Measurements from ENCODE around the gene KIAA1614.

Gene KIAA1614, protein sequence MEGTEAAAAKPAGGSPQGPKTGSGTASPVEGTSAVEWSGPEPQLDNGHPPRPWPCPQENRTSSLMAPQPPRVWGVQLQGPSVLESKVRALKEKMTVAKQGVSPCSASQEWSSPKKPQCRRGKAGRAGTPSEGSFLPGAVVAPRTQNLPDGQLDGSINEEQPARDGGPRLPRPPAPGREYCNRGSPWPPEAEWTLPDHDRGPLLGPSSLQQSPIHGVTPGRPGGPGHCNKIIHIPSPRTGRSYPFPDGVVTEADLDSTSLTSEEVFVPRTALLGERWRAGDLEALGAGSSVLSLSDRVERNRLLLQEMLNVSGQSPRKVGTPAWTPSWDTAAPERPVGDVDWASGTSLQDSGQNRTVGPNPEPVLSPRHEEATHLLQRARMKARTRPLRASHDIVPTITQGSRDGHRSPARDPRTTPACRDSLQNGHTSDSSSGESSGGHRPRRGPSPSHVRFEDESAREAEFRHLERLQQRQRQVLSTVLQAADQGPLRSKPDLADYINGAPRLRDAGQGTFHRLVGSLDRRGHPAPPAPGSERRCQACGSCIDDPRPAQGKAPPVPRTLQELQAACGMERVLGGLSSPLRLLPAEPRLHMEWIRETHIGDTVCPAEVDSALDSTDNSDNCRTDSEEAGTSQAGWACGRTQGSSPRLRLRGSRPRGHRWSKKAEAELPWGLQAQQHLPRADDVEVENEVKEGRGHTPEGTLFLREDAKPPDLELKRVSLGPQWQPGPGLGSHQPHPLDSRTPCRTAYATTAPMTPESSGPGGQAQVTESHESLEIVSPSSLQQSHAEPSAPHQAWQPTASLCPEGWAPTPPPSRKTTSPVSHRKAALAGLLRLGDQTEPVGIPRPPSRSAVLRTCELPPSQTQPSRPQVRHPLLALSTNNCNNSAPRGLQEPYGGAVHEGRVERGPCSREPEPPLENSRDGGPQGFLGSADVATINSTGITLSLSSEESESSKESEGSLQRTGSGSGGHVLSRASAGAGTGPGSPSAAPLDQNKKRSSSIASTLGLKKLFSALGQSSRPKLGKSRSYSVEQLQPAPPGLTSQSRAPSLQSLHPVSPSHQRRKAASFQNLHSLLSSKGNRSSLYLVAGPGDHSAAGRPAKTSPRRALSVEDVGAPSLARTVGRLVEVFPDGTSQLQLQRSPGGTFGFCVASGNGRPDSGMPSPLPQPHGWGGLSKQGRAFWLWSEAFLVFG

DNA sequence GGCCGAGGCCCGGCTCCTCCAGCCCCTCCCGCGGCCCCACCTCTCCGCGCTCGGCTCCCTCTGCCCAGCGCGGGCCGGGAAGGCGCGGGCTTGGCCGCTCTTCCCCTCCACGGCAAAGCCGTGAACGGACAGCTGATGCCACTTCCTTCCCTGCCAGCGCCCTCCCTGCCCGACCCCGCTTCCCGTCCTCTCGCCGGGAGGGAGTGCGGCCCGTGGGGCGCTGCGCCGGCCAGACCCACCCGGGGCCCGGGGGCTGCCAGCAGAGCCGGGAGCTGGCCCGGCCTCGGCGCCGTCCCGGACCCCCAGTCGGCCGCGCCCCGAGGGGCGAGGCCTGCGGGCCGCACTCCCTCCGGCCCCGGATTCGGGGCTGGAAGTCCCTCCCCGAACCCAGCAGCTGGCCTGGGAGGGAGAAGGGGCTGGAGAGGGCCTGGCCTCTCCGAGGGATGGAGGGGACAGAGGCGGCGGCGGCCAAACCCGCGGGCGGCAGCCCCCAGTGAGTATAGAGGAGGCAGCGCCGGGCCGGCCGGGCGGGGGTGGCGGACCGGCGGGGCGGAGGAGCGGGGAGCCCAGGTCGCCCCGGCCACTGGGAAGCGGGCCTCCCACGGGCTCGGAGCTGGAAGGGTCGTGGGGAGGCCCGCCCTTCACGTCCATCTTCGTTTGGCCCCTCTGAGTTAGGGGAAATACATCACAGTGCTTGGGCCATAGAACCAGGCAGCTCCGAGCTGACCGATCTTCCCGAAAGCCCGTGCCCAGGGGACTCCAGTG is at the start of gene KIAA1614:
Gene KIAA1614 (plus strand): TSS at position 97 of the 765 bp plus-strand sequence. CDS start 347 bp downstream, at position 444.
- no peak for DNase-seq

DNA sequence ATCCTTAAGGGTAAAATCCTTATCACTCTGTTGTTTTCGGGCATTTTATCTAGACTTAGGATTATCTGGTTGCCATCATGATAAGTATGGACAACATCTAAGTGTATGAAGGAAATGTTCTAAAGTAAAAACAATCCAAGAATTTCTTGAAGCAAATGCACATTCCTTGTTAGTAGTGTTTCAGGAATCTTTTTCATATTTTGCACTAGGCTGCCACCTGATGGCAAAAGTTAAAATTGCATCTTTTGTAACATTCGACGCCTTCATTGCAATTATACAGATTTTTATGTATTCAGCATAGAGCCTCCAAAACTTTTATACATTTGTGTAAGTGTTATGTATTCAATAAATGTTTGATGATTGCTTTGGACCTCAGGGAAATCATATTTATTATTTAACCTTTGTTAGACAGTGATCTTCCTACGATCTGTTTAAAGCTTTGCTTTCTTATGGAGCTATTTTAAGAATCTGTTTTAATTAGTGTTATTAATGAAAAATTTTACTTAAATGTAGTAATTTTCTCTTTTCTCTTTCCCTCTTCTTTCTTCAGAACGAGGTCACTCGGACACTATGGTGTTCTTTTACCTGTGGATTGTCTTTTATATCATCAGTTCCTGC is 49.4 kb upstream of the KIAA1614 start:
- DNase-seq: peak; percentile 57

DNA sequence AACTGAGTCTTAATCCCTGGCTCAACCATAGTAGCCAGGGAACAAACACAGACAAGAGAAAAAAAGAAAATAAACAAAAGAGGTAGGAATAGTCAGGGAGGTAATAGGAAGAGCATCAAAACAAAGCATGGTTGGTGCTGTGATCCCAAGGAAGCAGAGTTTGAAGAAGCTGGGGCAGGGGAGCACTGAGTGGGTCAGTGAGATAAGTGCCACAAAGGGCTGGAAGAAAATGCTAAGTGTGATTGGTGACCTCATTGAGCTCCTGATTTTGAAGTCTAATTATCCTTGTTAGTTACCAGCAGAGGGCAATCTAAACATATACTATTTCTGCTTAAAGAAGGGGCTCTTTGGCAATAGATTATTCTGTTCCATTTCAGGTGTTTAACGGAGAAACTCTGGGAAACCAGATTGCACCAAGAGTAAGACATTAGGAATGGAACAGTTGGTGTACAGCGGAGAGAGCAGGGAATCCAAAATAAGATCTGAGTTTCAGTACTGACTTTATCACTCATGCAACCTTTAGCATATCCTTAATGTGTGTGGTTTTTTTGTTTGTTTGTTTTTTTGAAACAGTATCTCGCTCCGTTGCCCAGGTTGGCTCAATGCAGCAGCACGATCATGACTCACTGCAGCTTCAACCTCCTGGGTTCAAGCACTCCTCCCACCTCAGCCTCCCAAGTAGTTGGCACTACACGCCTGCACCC is 30.7 kb upstream of the KIAA1614 start:
- DNase-seq: peak; percentile 26

DNA sequence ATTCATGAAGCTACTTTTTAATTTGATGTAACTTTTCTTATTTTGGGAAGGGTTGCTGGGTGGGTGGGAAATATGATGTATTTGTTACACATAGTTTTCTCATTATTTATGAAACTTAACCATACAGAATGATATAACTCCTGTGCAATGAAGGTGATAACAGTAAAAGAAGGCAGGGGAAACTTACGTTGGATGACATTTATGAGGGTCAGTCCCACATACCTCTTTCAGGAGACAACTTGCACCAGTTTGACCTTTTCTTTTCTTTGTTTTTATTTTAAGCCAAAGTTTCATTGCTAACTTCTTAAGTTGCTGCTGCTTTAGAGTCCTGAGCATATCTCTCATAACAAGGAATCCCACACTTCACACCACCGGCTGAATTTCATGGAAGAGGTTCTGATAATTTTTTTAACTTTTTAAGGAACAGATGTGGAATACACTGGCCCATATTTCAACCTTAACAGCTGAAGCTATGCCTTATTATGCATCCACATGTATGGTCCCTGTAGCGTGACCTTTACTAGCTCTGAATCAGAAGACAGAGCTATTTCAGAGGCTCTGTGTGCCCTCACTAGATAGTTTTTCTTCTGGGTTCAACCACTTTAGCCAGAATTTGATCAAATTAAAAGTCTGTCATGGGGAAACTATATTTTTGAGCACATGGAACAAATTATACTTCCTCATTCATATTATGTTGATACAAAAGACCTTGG is 28.0 kb upstream of the KIAA1614 start:
- DNase-seq: no peak

DNA sequence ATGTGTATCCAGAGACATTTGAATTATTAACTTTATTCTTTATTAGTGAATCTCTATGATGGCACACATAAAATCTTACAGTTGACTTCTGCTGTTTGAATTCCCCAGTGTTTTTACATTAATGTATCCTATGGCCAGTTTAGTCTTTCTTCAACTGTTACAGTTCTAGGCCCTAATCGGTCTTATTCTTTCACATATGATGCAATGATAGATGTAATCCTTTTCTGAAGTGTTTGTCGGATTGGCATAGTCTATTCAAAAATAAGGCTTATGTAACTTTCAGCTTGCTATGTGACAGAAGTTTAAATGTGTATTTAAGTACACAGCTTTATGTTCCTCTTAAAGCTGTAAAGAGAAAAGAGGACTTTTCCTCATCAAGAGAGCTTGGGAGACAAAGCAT is 26.4 kb upstream of the KIAA1614 start:
- DNase-seq: no peak

DNA sequence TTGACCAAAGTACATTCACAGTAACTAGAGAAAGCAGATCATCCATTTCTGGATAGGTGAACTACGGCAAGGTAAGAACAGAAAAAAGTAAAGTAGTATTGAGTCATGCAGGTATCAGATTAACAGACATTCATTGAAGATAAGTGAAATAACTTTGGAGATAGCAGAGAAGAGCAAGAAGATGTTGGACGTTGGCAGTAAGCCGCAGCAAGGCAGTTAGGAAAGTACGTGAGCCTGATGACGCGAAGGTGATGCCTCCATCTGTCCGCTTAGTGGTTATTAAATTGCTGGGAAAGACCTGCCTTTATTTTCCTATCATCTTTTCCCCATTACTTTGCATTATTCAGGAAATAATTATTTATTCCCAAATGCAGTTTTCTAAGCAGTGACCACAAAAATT is 24.9 kb upstream of the KIAA1614 start:
- DNase-seq: no peak

DNA sequence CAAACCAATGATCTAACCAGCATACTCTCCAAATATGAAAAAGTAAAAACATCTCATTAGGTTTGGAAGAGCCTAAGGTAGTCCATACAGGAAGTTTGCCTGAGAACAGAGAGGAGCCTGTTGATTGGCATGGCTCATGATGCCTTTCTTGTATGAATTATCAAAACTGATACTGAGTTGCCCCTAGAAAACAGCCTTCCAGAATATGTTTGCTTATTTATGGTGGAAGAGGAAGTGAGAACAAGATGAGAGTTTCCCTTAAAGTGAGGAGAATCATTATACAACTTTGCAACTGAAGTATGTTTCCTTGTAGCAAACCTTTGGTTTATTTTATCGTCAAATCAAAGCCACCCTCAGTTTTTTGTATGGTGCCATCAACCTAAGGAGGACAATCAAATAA is 23.8 kb upstream of the KIAA1614 start:
- no peak for DNase-seq

DNA sequence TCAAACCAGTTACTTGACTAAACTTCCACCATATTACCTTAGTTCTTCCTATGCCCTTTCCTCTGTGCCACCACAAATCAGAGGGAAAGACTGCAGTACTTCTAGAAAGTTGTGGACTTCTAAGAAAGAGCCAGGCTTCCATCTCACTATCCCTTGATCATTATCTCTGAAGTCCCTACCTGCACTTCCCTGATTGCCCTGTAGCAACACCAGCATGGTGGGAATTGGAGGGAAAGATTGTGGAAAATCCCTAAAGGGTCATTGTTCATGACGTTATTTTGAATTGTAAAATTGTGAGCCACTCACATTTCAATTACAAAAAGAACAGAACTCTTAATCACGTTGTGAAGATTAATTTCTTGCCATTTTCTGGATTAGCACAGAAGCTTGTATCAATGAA is 23.4 kb upstream of the KIAA1614 start:
- DNase-seq: no peak

DNA sequence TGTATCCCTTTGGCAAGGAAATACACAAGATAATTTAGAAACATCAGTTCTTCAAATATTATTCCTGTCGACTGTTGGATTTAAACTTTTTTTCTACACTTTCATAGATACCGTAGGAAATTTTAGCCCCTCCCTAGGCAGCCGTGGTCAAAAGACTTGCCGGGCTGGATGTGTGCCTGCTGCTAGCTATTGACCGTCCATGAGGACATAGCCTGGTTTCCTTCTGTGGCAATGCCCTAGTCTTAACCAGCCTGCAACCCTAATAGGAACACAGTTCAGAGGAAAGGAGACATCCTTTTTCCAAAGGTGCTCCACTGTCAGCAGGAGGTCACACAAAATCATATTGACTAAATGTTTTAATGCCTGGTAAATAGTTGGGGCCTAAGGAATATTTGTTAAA is 20.4 kb upstream of the KIAA1614 start:
- DNase-seq: no peak

DNA sequence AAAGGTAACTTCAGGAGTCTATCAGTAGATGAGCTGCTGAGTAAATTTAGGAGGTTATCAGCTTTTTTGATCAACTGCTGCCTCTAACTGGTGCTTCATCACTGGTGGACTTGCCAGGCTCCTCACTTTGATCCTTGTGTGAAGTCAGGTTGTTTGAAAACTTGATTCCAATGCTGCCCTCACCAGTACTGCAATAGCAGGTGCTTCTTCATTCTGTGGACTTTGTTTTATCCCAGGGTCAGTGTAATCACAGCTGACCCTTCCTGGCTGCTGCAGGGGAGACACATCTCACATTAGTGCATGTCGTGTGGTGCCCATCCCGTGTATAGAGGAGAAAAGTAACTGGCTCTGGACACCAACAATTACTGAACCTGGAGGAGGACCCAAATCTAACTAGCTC is 20.0 kb upstream of the KIAA1614 start:
- DNase-seq: no peak

DNA sequence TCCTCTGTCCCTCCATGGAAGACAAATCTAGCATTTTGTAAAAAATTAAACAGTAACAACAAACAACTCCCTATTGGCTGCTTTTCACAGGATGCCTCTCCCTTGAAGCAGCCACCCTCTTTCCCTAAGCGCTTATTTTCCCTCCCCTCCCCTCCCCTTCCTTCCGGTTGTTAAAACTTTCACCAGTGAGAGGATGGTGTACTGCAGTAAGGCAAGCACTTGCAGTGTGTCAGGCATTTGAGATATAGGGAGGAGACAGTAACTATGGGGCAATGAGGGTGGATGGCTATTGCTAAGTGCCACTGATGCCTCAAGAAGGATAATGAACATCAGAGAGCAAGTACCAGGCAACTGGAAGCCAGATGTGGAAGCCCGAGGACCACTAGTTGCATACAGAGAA is 19.1 kb upstream of the KIAA1614 start:
- DNase-seq: no peak

DNA sequence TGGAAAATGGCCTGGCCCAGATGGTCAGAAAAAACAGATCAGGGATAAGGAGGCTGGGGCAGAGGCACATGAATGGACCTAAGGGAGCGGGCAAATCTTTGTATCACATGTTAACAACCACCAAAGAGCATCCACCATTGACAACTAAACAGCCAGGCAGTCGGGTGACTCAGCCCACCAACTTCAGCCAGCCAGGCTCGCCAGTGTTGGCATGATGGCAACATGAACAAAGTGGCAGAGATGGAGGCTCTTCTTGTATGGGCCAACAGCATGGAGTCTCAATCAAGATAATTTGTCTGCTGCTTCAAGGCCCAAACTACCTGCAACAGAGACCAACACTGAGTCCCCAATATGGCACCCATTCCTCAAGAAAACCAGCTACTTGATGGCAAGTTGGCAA is 16.5 kb upstream of the KIAA1614 start:
- DNase-seq: no peak

DNA sequence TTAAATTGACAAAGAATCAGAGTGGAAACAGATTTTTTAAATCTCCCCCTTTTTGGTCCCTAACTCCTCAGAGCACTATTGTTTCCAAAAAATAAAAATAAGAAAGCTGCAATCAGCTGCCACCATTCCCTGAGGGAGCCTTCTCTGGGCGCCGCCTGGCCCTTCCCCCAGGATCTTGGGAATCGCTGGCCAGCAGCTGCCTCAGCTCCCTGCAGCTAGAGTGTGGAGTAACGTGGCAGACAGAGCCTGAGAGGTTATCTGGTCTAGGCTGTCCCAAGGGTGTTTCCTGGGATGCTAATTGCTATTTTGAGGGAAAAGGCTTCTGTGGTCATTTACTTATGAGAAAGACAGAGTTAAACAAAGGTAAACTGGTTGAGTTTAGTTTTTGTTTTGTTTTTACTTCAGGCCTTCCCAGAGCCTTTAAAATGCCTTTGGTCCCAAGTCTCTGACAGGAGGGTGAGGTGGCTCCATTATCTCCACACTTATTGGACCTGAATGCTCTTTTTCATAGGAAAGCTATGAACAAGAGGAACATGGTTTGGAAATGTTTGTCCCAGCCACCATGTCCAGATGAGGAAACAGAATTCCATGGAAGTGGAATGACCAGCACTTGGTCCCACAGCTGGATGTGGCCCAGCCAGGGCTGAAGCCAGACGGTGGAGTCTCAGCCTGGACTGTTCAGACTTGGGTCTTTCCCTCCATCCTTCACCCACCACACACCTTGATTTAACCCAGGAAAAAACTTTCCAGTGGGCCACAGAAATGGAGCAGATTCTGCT is 14.1 kb upstream of the KIAA1614 start:
- DNase-seq: no peak

DNA sequence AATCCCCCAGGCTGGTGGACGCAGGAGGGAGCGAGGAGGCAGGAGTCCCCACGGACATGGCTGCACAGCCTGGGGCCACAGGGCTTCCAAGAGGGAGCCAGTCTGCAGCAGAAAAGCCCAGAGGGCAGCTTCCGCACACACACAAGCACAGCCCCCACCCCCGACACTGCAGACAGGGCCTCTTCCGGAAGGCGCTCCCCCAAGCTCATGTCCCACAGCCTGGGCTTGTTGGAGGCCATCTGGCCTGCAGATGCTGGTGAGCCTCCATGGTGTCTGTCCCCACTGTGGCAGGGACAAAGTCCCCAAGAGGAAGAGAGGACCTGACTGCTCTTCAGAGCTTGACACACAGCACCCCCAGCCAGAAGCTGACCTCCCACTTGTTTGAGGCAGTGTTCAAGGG is 13.4 kb upstream of the KIAA1614 start:
- DNase-seq: no peak

DNA sequence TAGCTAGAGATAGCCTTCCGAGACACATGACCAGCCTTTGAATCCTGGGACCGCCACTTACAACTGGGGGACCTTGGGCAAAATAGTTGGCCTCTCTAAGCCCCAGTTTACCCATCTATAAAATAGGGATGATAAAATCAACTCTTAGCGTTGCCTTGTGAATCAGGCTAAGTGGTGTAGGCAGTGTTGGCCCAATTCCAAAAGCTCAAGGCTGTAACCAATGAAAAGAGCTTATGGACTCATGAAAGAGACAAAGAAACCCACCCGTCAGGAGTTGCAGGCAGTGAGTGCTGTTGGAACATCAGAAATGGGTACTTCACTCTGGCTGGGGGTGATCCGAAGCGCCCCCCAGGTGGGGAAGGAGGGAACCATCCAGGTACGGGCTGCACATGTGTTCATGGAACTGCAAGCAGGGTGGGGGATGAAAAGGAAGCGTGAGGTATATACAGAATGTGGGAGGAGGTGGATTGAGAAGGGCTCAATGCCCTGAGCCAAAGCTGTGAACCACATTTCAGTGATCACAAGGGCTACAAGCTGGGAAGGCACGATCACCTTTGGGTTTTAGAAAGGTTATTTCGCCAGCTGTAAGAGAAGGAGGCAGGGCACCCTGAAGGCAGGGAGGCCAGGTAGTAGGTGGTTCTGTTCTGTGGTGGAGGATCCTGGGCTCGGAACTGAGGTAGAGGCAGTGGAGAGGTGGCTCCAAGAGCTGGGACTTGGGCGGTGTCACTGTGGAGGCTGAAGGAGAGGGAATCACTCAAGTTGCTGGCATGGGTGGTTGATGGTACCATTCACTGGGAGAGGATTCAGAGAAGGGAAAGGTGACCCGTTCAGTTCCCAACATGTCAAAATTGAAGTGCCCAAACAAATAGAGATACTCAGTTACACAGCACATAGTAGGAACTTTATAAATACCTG is 11.4 kb upstream of the KIAA1614 start:
- DNase-seq: no peak

DNA sequence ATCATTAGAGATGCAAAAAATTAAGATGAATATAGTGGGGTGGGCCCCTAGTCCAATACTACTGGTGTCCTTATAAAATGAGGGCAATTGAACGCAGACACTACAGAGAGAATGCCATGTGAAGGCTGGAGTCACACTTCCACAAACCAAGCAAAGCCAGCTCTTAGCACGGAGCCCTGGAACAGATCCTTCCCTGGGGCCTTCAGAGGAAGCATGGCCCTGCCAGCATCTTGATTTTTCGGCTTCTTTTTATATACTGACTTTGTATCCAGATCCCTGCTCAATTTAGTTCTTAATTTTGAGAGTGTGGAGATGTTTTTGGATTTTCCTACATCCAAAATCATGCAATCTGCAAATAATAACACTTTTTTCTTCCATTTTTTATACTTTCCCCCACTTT is 10.2 kb upstream of the KIAA1614 start:
- DNase-seq: no peak

DNA sequence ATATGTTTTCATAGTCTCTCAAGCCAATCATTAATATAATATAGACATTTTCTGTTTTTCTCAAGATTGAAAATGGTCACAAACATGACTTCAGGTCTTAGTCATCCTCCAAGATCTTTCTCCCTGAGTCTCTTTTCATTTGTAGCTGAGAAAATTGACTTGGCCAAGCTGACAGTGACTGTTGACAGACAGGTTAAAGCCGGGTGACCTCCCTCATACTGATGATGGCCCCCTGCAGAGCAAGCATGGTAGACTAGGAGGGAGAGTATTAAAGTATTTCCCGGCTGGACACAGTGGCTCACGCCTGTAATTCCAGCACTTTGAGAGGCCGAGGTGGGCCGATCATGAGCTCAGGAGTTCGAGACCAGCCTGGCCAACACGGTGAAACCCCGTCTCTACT is 6.8 kb upstream of the KIAA1614 start:
- DNase-seq: no peak

DNA sequence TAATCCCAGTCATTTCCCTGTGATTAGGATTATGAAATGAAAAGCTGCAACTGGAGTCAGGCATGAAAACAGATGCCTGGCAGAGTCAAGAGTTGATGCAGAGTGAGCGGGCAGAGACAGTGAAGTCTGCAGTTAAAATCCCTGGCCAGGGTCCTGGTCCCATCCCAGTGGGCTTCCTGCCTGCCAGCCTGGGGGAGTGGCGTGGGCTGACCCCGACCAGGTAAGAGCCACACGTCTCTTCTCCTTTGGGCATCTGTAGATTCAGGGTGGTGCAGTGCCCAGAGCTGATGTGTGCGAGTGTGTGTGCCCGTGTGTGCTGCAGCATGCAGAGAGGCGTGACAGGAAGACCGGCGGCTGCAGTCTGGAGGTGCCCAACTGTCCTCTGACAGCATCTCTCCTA is 6.2 kb upstream of the KIAA1614 start:
- no peak for DNase-seq
